SIG-M5 treated with dmso at 0.1 percent for 504 hours (cell line): ENCODE data around the gene NDUFAF5.

ENCODE experiments used
- DNase-seq: peaks from one replicate; lab custom pipeline; 2025; ENCODE audit not compliant: unreplicated experiment; lab: John Stamatoyannopoulos, UW

The NDUFAF5 gene

GRCh38 chr20:13777171-13777601, 7.6 kb upstream of the NDUFAF5 start:
- DNase-seq = peak; percentile 46

DNA sequence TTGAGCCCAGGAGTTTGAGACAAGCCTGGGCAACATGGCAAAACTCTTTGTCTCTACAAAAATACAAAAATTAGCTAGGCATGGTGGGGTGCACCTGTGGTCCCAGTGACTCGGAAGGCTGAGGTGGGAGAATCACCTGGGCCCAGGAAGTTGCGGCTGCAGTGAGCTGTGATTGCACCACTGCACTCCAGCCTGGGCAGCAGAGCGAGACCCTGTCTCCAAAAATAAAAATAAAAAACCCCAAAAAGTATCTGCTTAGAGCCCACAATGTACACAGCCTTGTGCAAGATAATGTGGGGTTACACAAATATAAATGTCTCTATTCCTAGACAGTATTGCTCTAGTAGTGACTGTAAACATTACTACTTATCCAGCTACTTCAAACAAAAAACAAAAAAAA, 6.0 kb upstream of the NDUFAF5 start:
- DNase-seq = no peak

DNA sequence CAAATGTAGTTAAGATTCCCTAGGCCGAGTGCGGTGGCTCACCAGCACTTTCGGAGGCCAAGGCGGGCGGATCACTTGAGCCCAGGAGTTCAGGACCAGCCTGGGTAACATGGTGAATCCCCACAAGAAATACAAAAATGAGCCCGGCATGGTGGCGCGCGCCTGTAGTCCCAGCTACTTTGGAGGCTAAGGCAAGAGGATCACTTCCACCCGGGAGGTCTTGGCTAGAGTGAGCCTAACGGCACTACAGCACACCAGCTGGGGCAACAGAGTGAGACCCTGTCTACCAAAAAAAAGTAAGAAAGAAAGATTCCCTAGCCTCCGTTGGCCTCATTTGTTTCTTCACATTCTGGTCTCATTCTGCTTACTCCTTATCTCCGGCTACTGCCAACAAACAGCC, 1.3 kb upstream of the NDUFAF5 start:
- no peak for DNase-seq

DNA sequence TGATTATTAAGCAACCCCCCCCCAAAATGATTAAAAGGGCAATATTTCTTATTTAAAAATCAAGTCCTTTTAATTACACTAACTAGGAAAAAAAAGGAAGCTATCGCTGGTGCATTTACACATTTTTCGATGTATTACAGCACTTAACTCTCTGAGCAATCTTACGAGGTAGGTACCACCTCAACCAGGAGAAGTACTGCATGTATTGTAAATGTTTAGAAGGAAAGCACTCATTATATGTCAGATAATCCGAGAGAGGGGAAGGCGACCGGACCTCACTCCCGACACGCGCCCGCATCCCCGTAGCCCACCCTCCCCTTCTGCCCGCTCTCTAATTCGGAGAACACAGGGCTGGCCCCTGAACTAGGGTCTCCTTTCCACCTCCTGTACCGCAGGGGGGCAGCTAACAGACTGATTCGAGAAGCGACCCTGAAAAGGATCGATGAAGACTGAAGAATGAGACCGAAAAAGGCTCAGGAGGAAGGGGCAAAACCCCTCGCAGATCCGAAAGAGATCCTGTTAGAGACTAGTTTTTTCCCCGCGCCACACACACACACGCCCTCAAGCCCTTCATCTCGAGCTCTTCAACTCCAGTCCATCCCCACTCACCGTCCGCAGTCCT, 446 bp upstream of the NDUFAF5 start:
- DNase-seq = no peak

GRCh38 chr20:13786143-13786828, 1.5 kb downstream of the NDUFAF5 start:
- DNase-seq = no peak

GRCh38 chr20:13788167-13788834, 3.5 kb downstream of the NDUFAF5 start:
- DNase-seq = peak; percentile 69

GRCh38 chr20:13790708-13791107, 5.9 kb downstream of the NDUFAF5 start:
- no peak for DNase-seq

- no peak for DNase-seq
Measured at GRCh38 chr20:13791540-13792459, 7.0 kb downstream of the NDUFAF5 start.

DNA sequence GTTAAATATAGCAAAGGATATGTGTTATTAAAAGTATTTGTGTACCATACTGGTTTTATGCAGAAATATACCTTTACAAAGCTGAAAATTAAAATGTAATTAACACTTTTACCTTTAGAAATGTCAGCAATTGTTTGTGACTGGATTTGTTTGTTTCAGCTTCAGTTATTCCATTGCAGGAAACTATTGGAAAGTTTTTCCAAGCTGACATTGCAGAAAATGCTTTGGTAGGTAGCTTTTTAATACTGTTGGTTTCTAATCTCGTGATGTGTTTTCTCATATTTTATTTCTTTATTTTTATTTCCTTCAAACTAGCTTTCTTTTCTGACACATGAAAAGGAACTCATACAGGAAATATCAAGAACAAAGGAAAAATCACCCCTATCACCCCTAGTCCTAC, 8.2 kb downstream of the NDUFAF5 start:
- DNase-seq = no peak

GRCh38 chr20:13794667-13795066, 9.8 kb downstream of the NDUFAF5 start:
- no peak for DNase-seq

- no peak for DNase-seq
Measured at GRCh38 chr20:13799040-13799439, 14.2 kb downstream of the NDUFAF5 start.

GRCh38 chr20:13799974-13800373, 15.1 kb downstream of the NDUFAF5 start:
- DNase-seq = no peak

GRCh38 chr20:13800728-13801134, 15.9 kb downstream of the NDUFAF5 start:
- no peak for DNase-seq

DNA sequence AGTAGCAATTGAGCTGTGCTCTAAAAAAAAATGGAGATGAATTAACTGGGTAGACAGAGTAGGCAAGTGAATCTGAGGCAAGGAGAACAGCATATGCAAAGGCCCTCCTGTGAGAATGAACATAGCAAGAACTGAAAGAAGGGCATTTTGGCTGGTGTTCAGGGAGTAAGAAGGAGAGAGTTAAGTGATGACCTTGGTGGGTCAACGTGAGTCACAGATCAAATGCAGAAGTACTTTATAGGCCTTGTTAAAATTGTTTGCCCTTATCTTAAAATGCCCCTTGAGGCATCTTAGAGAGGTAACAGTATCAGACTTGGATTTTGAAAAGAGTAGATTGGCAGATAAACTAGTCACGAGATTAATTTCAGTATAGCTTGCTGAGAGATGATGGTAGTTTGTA, 24.5 kb downstream of the NDUFAF5 start:
- no peak for DNase-seq

GRCh38 chr20:13809855-13810254, 25.0 kb downstream of the NDUFAF5 start:
- no peak for DNase-seq

- no peak for DNase-seq
Measured at GRCh38 chr20:13810446-13810845, 25.6 kb downstream of the NDUFAF5 start.

GRCh38 chr20:13813910-13814309, 29.1 kb downstream of the NDUFAF5 start:
- no peak for DNase-seq

DNA sequence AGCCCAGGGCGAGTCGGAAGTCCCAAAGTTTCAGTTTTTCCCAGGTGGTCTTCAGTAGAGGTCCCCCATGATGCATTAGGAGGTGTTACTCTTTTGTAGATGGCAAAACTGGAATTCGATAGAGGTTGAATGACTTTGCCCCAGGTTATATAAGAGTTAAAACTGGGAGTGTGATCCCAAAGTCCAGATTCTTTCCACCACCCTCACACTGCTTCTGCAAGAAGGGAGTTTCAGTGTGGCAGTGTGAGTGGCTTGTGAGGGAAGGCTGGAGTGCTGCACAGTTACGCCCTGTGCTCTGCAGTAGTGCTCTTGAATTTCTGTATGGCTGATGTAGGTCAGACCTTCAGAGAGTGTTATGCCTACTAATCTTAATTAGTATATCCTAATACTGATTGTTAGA, 29.8 kb downstream of the NDUFAF5 start:
- DNase-seq = no peak

GRCh38 chr20:13816757-13817156, 31.9 kb downstream of the NDUFAF5 start:
- no peak for DNase-seq

GRCh38 chr20:13817342-13817741, 32.5 kb downstream of the NDUFAF5 start:
- DNase-seq = no peak
